GM20000 (cell line): ENCODE measurements around the gene PRM2.

Source experiments
- DNase-seq: peaks from one replicate; pipeline ENCODE4 v3.0.0; 2012; ENCODE audit warnings: low spot score
- CTCF ChIP-seq: IDR thresholded peaks from 2 replicates; pipeline ENCODE4 v1.5.1; 2012; ENCODE audit warnings: mild to moderate bottlenecking, control low read depth; ENCODE audit errors: extremely low read depth, missing control alignments

PRM2 gene, protein sequence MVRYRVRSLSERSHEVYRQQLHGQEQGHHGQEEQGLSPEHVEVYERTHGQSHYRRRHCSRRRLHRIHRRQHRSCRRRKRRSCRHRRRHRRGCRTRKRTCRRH

GRCh38 chr16:11276143-11276895 is at the start of gene PRM2:
Gene PRM2 (minus strand): TSS chr16:11276480. CDS start chr16:11276370, 110 bp downstream.
- DNase-seq, result no peak
- no peak for TF ChIP-seq CTCF

GRCh38 chr16:11325404-11326083 is 49.3 kb upstream of the PRM2 start:
- no peak for DNase-seq
- TF ChIP-seq CTCF, result no peak

GRCh38 chr16:11323551-11324336 is 47.5 kb upstream of the PRM2 start:
- no peak for DNase-seq
- no peak for TF ChIP-seq CTCF

- TF ChIP-seq CTCF, result no peak
Measured at GRCh38 chr16:11322823-11323222, 46.5 kb upstream of the PRM2 start.

DNA sequence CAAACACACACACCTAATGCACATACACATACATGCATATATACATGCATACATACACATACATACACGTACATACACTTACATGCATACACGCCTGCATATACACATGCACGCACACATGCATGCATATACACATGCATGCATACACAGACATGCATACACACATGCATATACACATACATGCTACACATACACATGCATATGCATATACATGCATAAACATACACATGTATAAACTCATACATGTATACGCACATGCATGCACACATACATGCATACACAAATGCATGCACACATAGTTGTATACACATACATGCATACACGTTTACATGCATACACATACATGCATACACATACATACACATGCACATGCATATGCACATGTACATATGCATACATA is 45.4 kb upstream of the PRM2 start:
- DNase-seq, result no peak
- TF ChIP-seq CTCF, result no peak

More at GRCh38 chr16:11322823-11323222, 46.5 kb upstream of the PRM2 start:
- no peak for DNase-seq

DNA sequence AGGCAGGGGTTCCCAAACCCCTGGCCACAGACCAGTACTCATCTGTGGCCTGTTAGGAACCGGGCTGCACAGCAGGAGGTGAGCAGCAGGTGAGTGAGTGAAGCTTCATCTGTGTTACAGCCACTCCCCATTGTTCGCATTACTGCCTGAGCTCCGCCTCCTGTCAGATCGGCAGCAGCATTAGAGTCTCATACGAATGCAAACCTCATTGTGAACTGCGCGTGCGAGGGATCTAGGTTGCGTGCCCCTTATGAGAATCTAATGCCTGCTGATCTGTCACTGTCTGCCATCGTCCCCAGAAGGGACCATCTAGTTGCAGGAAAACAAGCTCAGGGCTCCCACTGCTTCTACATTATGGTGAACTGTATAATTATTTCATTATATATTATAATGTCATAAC is 43.9 kb upstream of the PRM2 start:
- no peak for DNase-seq

More for the DNA sequence above, 43.9 kb upstream of the PRM2 start:
- TF ChIP-seq CTCF, result no peak
